ENCODE measurements around the gene TMEM151B. TPM values are rescaled to one million over a fixed set of nuclear protein-coding genes. Genes with fewer than 3 reads are reported as not detected.
"Not testable (repeated sequence)": the region's sequence is repeated elsewhere in the genome, so short reads cannot be mapped to it uniquely, and the experiment has no call there.

Gene TMEM151B
- total RNA-seq, 1 experiment from 2014 or later = 9.9 TPM

DNA sequence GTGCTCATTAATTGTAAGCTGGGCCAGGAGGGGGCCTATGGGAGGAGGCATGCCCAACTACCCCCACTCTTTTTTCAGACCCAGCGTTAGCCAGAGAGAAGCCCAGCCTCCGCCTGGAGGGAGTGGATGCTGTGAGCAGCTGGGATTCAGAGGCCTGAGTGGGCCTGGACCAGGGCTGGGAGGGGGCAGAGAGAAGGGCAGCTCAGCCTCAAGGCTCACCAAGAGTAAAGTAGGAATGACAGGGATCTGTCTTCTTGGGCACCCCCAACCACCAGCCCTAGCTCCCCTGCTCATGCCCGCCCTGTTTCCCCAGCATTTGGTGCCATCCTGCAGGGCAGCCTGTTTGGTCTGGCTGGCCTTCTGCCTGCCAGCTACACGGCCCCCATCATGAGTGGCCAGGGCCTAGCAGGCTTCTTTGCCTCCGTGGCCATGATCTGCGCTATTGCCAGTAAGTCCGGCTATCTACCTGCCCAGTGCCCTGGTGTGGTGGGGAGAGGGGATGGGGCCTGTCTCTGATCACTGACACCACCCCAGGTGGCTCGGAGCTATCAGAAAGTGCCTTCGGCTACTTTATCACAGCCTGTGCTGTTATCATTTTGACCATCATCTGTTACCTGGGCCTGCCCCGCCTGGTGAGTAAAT lies 40.1 kb upstream of the TMEM151B start:
- Histone ChIP-seq H3K36me3 (ENCODE audit: insufficient read depth, low read length, poor library complexity, severe bottlenecking) (peaks cover 38% of the 10 kb centered on the region), H3K27ac (ENCODE audit: low read depth, low read length, poor library complexity, severe bottlenecking) (no peak overlapping the region), H3K9me3 (ENCODE audit: low read depth, low read length, poor library complexity, severe bottlenecking) (no peaks in the 10 kb centered on the region), H3K27me3 (replicated peaks; ENCODE audit: insufficient read depth, low read depth, low read length, poor library complexity) (no peaks in the 10 kb centered on the region), H3K4me3 (ENCODE audit: low read depth, low read length, poor library complexity, severe bottlenecking) (no peak overlapping the region), H3K4me1 (ENCODE audit: insufficient read depth, low read length, poor library complexity, severe bottlenecking) (peaks cover 18% of the 10 kb centered on the region)
- no TSS peak for BruUV-seq (replicated peaks)
- intact Hi-C loops (cut with micrococcal nuclease; ENCODE audit: unreplicated experiment) = no loop called here
- ChIA-PET CTCF (no interaction called here), POLR2A (ENCODE audit: low non-redundant PET) (no interaction called here)
- TF ChIP-seq EZH2 (IDR thresholded peaks at IDR 0.05; ENCODE audit: borderline replicate concordance, low read depth, low read length, poor library complexity, severe bottlenecking) = no peak
- TF ChIP-seq, protein P1, sequence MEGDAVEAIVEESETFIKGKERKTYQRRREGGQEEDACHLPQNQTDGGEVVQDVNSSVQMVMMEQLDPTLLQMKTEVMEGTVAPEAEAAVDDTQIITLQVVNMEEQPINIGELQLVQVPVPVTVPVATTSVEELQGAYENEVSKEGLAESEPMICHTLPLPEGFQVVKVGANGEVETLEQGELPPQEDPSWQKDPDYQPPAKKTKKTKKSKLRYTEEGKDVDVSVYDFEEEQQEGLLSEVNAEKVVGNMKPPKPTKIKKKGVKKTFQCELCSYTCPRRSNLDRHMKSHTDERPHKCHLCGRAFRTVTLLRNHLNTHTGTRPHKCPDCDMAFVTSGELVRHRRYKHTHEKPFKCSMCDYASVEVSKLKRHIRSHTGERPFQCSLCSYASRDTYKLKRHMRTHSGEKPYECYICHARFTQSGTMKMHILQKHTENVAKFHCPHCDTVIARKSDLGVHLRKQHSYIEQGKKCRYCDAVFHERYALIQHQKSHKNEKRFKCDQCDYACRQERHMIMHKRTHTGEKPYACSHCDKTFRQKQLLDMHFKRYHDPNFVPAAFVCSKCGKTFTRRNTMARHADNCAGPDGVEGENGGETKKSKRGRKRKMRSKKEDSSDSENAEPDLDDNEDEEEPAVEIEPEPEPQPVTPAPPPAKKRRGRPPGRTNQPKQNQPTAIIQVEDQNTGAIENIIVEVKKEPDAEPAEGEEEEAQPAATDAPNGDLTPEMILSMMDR (conservative IDR thresholded peaks at IDR 0.05; ENCODE audit: low read depth, low read length) = no peak
- DNase-seq (ENCODE audit: low spot score) = no peak

DNA sequence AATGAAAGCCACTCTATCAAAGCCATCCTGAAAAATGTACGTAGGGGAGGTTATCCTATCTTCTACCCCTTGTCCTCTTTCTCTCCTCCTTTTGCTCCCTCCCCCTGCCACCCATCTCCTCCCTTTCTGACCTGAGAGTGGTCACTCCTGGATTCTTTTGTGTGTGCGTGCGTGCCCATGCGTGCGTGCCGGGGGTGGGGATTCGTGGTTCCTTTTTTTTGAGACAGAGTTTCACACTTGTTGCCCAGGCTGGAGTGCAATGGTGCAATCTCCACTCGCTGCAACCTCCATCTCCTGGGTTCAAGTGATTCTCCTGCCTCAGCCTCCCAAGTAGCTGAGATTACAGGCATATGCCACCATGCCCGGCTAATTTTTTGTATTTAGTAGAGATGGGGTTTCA lies 38.8 kb upstream of the TMEM151B start:
- H3K4me3 ChIP-seq (ENCODE audit: low read depth, low read length, poor library complexity, severe bottlenecking); DNase-seq (ENCODE audit: low spot score); intact Hi-C loops (cut with micrococcal nuclease; ENCODE audit: unreplicated experiment); POLR2A ChIA-PET (ENCODE audit: low non-redundant PET); H3K4me1 ChIP-seq (ENCODE audit: insufficient read depth, low read length, poor library complexity, severe bottlenecking); H3K27ac ChIP-seq (ENCODE audit: low read depth, low read length, poor library complexity, severe bottlenecking); H3K27me3 ChIP-seq (replicated peaks; ENCODE audit: insufficient read depth, low read depth, low read length, poor library complexity); BruUV-seq (replicated peaks); H3K9me3 ChIP-seq (ENCODE audit: low read depth, low read length, poor library complexity, severe bottlenecking); CTCF ChIA-PET: not testable (repeated sequence)
- peaks cover 38% of the 10 kb centered on the region for H3K36me3 ChIP-seq (ENCODE audit: insufficient read depth, low read length, poor library complexity, severe bottlenecking)

DNA sequence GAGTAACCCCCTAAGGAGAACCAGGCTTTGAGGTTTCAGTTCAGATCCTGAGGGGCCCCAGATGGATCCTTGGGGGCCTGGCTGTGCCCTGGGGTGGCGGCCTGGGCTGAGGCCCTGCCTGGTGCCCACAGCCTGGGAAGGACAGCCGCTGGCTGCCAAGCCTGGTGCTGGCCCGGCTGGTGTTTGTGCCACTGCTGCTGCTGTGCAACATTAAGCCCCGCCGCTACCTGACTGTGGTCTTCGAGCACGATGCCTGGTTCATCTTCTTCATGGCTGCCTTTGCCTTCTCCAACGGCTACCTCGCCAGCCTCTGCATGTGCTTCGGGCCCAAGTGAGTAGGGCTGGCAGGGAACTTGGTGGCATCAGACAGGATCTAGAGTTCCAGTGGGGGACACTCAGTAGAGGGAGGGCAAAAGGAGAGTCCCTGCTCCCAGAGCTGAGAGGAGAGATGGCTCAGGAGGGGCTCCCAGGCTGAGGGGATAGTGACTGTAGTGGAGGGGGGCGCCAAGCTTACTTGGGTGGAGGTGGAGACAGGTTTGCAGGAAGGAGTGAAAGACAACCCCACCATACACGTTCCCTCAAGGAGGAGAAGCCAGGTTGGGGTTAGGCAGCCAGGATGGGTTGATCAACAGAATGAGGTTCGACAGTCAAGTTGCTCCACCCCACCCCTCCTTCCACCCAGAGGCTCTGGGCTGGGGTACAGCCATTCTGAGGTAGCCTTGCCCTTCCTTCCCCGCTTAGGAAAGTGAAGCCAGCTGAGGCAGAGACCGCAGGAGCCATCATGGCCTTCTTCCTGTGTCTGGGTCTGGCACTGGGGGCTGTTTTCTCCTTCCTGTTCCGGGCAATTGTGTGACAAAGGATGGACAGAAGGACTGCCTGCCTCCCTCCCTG lies 37.3 kb upstream of the TMEM151B start:
- peak overlapping the region; percentile 3 for H3K27ac ChIP-seq (ENCODE audit: low read depth, low read length, poor library complexity, severe bottlenecking)
- peaks cover 38% of the 10 kb centered on the region for H3K36me3 ChIP-seq (ENCODE audit: insufficient read depth, low read length, poor library complexity, severe bottlenecking)
- no peak overlapping the region for H3K4me3 ChIP-seq (ENCODE audit: low read depth, low read length, poor library complexity, severe bottlenecking)
- intact Hi-C loops (cut with micrococcal nuclease; ENCODE audit: unreplicated experiment) = no loop called here
- peaks cover 10% of the 10 kb centered on the region for H3K4me1 ChIP-seq (ENCODE audit: insufficient read depth, low read length, poor library complexity, severe bottlenecking)
- no peaks in the 10 kb centered on the region for H3K9me3 ChIP-seq (ENCODE audit: low read depth, low read length, poor library complexity, severe bottlenecking)
- no TSS peak for BruUV-seq (replicated peaks)
- TF ChIP-seq, protein P1 (conservative IDR thresholded peaks at IDR 0.05; ENCODE audit: low read depth, low read length) = no peak
- no peak for TF ChIP-seq EZH2 (IDR thresholded peaks at IDR 0.05; ENCODE audit: borderline replicate concordance, low read depth, low read length, poor library complexity, severe bottlenecking)
- DNase-seq (ENCODE audit: low spot score) = no peak
- POLR2A ChIA-PET (ENCODE audit: low non-redundant PET) = interaction anchor here (0.6 kb wide), 1 partner anchor 32 kb away, joined by 4 read pairs; no protein-coding TSS in a partner anchor
- CTCF ChIA-PET = no interaction called here
- H3K27me3 ChIP-seq (replicated peaks; ENCODE audit: insufficient read depth, low read depth, low read length, poor library complexity) = no peaks in the 10 kb centered on the region
